Left lung (tissue), 10 donors: ENCODE measurements around the gene MYH14. TPM values are rescaled to one million over a fixed set of nuclear protein-coding genes. Genes with fewer than 3 reads are reported as not detected.

ENCODE experiments used
- ATAC-seq: fragments of 200-7000 bp; cut with Tn5 transposase; one replicate; pipeline ENCODE4 v1.9.1; 2020; ENCODE audit warnings: moderate library complexity
- DNase-seq, 4 donors: peaks; one replicate each; pipeline ENCODE4 v3.0.0-alpha.2; 2013 to 2020
- H3K27ac ChIP-seq, 2 donors: fragments of 200-600 bp; sonication (generic) in 1 of 2; one replicate each; pipeline versions ENCODE4 v1.5.0 to v1.8.0; 2020 to 2021
- H3K27me3 ChIP-seq, 2 donors: fragments of 200-600 bp; sonication (generic) in 1 of 2; one replicate each; pipeline versions ENCODE4 v1.5.0 to v1.8.0; 2020 to 2021
- H3K36me3 ChIP-seq, 2 donors: fragments of 200-600 bp; sonication (generic) in 1 of 2; one replicate each; pipeline versions ENCODE4 v1.5.0 to v1.8.0; 2020 to 2021
- H3K4me1 ChIP-seq, 2 donors: fragments of 200-600 bp; one replicate each; pipeline ENCODE4 v1.8.0; 2021
- H3K4me3 ChIP-seq, 2 donors: fragments of 200-600 bp; sonication (generic) in 1 of 2; one replicate each; pipeline versions ENCODE4 v1.5.0 to v1.8.0; 2020 to 2021; ENCODE audit warnings: mild to moderate bottlenecking in 1 of 2
- H3K9me3 ChIP-seq, 2 donors: fragments of 200-600 bp; sonication (generic) in 1 of 2; one replicate each; pipeline versions ENCODE4 v1.5.0 to v1.8.0; 2020 to 2021
- CTCF ChIP-seq, 2 donors: fragments of 200-600 bp; sonication (generic) in 1 of 2; IDR thresholded peaks; one replicate each; pipeline versions ENCODE4 v1.5.0 to v1.8.0; 2021; ENCODE audit warnings: antibody characterized with exemption in 2 of 2
- intact Hi-C, 2 donors: fragments of 100-400 bp; cut with DNase I; formaldehyde crosslinking; loops; one replicate each; pipeline versions ENCODE4 v1.11.2 to v1.14.2; 2022
- polyA plus RNA-seq, 6 donors: library from polyadenylated mRNA; unstranded; fragments of 120-200 nt; gene quantifications; one replicate each; pipeline ENCODE4 v1.2.1, GENCODE V29; 2013; ENCODE audit not compliant: insufficient read length in 6 of 6
- total RNA-seq, 2 donors: library from RNA; stranded (reverse); fragmentation: NEBNext Ultra II Directional; extraction: Animal tissue kit (Norgen Biotek cat#: 25700); gene quantifications; one replicate each; pipeline ENCODE4 v1.2.1, GENCODE V29; 2021
- donor health status: DM: no; HTN: yes; CAD: no.
- donor health status: DM: no; HTN: no; CAD: no.

MYH14 gene
- total and polyA plus RNA-seq, 8 donors = 46.0 to 195 (median 55.6) TPM

GRCh38 chr19:50209131-50209530 is 5.7 kb downstream of the MYH14 start:
- no peak overlapping the region for H3K4me3 ChIP-seq
- H3K4me1 ChIP-seq = no peaks in the 10 kb centered on the region
- H3K36me3 ChIP-seq = peaks cover 0 to 12% of the 10 kb centered on the region in 2 donors
- TF ChIP-seq CTCF (IDR thresholded peaks at IDR 0.05) = no peak
- ATAC-seq (no peak), DNase-seq (no peak)
- H3K27ac ChIP-seq = no peak overlapping the region
- peaks cover 4 to 24% of the 10 kb centered on the region in 2 donors for H3K27me3 ChIP-seq
- peaks cover 0 to 3% of the 10 kb centered on the region in 2 donors for H3K9me3 ChIP-seq
- intact Hi-C loops = no loop called here

- Histone ChIP-seq H3K27me3 (peaks cover 0 to 20% of the 10 kb centered on the region in 2 donors), H3K27ac (no peak overlapping the region), H3K4me3 (no peak overlapping the region), H3K4me1 (no peaks in the 10 kb centered on the region), H3K36me3 (peaks cover 0 to 12% of the 10 kb centered on the region in 2 donors), H3K9me3 (peaks cover 0 to 3% of the 10 kb centered on the region in 2 donors)
- TF ChIP-seq CTCF (IDR thresholded peaks at IDR 0.05) = no peak
- ATAC-seq (no peak), DNase-seq (no peak)
- intact Hi-C loops = no loop called here
These were observed 7.0 kb downstream of the MYH14 start for GRCh38 chr19:50210425-50210824.

GRCh38 chr19:50213925-50214324 is 10.5 kb downstream of the MYH14 start:
- peaks cover 0 to 14% of the 10 kb centered on the region in 2 donors for H3K27me3 ChIP-seq
- intact Hi-C loops = no loop called here
- no peaks in the 10 kb centered on the region for H3K4me1 ChIP-seq
- no peak for DNase-seq
- H3K9me3 ChIP-seq = peaks cover 0 to 3% of the 10 kb centered on the region in 2 donors
- no peak for ATAC-seq
- peaks cover 0 to 15% of the 10 kb centered on the region in 2 donors for H3K36me3 ChIP-seq
- TF ChIP-seq CTCF (IDR thresholded peaks at IDR 0.05) = no peak
- peak overlapping the region; percentile 71 to 79 for H3K27ac ChIP-seq
- H3K4me3 ChIP-seq = no peak overlapping the region

- no peak for TF ChIP-seq CTCF (IDR thresholded peaks at IDR 0.05)
- Histone ChIP-seq H3K4me1 (no peaks in the 10 kb centered on the region), H3K36me3 (peaks cover 0 to 16% of the 10 kb centered on the region in 2 donors), H3K4me3 (no peak overlapping the region), H3K9me3 (peaks cover 0 to 3% of the 10 kb centered on the region in 2 donors), H3K27me3 (peaks cover 0 to 14% of the 10 kb centered on the region in 2 donors), H3K27ac (peak overlapping the region; percentile 71 to 79)
- ATAC-seq = peak; percentile 97
- peak in 3 of 4 donors; percentile 91 for DNase-seq
- intact Hi-C loops = no loop called here
These were observed 11.5 kb downstream of the MYH14 start for GRCh38 chr19:50214699-50215543.

GRCh38 chr19:50215820-50216219 is 12.4 kb downstream of the MYH14 start:
- intact Hi-C loops = no loop called here
- H3K27me3 ChIP-seq = peaks cover 0 to 14% of the 10 kb centered on the region in 2 donors
- ATAC-seq = no peak
- peaks cover 0 to 3% of the 10 kb centered on the region in 2 donors for H3K9me3 ChIP-seq
- peaks cover 0 to 10% of the 10 kb centered on the region in 2 donors for H3K36me3 ChIP-seq
- DNase-seq = no peak
- TF ChIP-seq CTCF (IDR thresholded peaks at IDR 0.05) = no peak
- no peak overlapping the region for H3K4me3 ChIP-seq
- H3K27ac ChIP-seq = peak overlapping the region; percentile 68 to 71
- H3K4me1 ChIP-seq = no peaks in the 10 kb centered on the region
